ENCODE data around the gene TECPR2.

TECPR2 gene

GRCh38 chr14:102437997-102438915 lies 75.5 kb downstream of the TECPR2 start:
- peak; percentile 76 for TF ChIP-seq CTCF (IDR thresholded peaks at IDR 0.05; ENCODE audit: low read depth, low read length)
- peak; percentile 48 for DNase-seq (ENCODE audit: extremely low read depth, low read depth)

GRCh38 chr14:102439556-102439955 lies 76.8 kb downstream of the TECPR2 start:
- no peak for TF ChIP-seq CTCF (IDR thresholded peaks at IDR 0.05; ENCODE audit: low read depth, low read length)
- no peak for DNase-seq (ENCODE audit: extremely low read depth, low read depth)

- no peak for TF ChIP-seq CTCF (IDR thresholded peaks at IDR 0.05; ENCODE audit: low read depth, low read length)
- no peak for DNase-seq (ENCODE audit: extremely low read depth, low read depth)
Observed at GRCh38 chr14:102440392-102440791, 77.7 kb downstream of the TECPR2 start.

- no peak for DNase-seq (ENCODE audit: extremely low read depth, low read depth)
- TF ChIP-seq CTCF (IDR thresholded peaks at IDR 0.05; ENCODE audit: low read depth, low read length): no peak
Observed at GRCh38 chr14:102442241-102443211, 79.8 kb downstream of the TECPR2 start.

GRCh38 chr14:102445066-102445465 lies 82.3 kb downstream of the TECPR2 start:
- DNase-seq (ENCODE audit: extremely low read depth, low read depth): no peak
- TF ChIP-seq CTCF (IDR thresholded peaks at IDR 0.05; ENCODE audit: low read depth, low read length): no peak

GRCh38 chr14:102445641-102446040 lies 82.9 kb downstream of the TECPR2 start:
- no peak for DNase-seq (ENCODE audit: extremely low read depth, low read depth)
- no peak for TF ChIP-seq CTCF (IDR thresholded peaks at IDR 0.05; ENCODE audit: low read depth, low read length)
